GM21528 (cell line): ENCODE data around the gene DNAI1.

Experiments used
- ATAC-seq: cut with Tn5 transposase; IDR thresholded peaks from one replicate; pipeline ENCODE4 v1.9.1; 2021; ENCODE audit warnings: mild to moderate bottlenecking, moderate library complexity; ENCODE audit not compliant: unreplicated experiment, low FRiP score

Gene DNAI1

GRCh38 chr9:34510497-34511468, 52.2 kb downstream of the DNAI1 start:
- no peak for ATAC-seq

DNA sequence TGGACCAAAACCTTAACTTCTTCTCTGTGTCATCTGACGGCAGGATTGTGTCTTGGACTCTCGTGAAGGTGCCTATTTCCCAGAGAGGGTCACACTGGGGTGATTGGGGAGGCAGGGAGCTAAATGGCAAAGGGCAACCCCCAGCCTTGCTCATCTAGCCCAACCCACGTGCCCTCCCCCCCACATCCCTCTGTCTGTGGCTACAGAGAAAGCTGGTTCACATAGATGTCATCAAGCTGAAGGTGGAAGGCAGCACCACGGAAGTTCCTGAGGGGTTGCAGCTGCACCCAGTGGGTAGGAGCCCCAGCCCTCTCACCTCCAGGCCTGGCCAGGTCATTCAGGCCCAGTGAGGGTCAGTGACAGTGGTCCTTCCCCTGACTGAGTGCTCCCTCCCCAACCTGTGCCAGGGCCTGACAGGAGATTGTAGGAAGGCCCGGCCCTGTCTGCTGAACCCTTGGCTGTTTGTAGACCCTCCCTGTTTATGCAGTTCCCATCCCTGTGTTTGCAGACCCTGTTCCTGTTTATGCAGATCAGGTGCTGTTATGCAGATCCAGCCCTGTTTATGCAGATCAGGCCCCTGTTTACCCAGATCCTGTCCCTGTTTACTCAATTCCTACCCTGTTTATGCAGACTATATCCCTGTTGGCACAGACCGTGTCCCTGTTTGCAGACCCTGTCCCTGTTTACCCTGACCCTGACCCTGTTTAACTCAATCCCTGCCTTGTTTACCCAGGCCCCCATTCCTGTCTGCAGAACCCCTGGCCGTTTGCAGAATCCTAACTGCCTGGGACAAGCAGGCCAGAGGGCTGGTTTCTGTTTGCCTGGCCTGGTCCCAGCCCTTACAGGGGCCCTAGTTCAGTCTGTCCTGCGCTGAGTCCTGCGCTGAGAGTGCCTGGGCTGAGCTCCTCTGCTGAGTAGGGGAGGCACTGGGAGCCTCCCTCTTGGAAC, 53.8 kb downstream of the DNAI1 start:
- ATAC-seq: no peak

DNA sequence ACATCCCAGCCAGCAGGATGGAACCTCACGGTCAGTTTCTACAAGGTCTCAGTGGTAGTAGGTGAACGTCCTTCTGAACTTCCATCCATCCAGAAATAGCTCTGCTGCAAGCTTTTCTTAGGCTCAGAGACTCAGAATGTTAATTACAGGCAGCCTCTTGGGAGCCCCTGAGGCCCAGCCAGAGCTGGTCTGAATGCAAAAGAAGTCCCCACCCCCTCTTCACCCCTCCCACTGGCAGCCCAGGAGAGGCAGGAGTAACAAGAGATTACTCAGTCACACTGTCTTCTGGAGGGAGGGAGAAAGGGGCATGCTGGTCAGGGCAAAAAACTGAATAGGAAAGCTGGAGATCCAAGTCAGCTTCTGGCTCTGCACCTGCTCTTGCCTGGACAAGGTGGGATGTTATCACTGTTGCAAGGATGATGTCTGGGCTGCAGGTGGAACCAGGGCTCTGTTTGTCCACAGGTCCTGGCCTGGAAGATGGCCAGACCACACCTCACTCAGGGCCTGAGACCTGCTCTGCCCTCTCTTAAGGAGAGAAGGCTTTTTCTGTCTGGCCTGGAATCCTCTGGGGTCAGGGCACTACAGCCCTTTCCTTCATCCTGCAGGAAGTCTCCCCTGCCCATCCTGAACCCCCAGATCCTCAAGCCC, 55.1 kb downstream of the DNAI1 start:
- no peak for ATAC-seq

GRCh38 chr9:34514401-34514800, 55.8 kb downstream of the DNAI1 start:
- no peak for ATAC-seq

GRCh38 chr9:34514816-34515215, 56.2 kb downstream of the DNAI1 start:
- no peak for ATAC-seq

GRCh38 chr9:34515959-34516358, 57.4 kb downstream of the DNAI1 start:
- ATAC-seq: no peak

GRCh38 chr9:34517185-34517584, 58.6 kb downstream of the DNAI1 start:
- no peak for ATAC-seq

DNA sequence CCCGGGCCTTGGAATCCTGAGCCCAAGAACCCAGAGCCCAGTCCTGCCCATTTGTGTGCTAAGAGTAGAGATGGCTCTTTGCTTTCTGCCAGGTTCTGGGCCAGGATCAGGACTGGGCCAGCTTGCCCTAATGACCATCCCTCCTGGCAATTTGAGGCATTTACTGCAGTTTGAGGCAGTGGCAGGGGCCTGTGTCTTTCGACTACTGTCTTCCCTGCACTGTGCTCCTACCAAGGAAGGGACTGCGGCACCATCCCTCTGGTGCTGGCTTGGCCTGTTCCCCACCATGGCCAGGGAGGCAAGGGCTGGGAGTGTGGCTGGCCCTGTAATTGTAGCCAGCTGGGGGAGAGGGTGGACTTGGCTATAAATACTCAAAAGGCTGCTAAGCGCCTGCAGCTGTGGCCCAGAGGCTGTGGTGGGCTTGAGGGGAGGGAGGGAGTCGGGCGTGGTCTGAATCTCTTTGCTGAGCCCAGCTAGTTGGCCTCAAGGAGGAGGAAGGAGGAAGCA, 59.6 kb downstream of the DNAI1 start:
- no peak for ATAC-seq

DNA sequence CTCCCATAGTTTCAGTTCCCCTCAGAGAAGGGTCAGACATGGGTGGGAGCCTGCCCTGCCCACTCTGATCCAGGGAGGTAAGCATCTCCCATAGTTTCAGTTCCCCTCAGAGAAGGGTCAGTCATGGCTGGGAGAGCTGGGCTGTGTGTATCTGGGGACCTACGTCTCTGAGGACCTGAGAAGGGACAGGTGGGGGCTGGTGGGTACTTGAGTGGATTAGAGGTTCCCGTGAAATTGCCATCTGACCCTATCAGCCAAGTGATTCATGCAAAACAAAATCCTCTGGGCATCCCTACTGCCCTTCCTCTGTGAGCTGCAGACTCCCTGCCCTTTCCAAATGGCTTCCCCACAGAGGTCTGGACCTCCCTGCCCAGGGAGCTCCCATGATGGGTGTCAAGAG, 60.3 kb downstream of the DNAI1 start:
- ATAC-seq: no peak

- ATAC-seq: no peak
Observed at GRCh38 chr9:34519321-34520020, 60.9 kb downstream of the DNAI1 start.

DNA sequence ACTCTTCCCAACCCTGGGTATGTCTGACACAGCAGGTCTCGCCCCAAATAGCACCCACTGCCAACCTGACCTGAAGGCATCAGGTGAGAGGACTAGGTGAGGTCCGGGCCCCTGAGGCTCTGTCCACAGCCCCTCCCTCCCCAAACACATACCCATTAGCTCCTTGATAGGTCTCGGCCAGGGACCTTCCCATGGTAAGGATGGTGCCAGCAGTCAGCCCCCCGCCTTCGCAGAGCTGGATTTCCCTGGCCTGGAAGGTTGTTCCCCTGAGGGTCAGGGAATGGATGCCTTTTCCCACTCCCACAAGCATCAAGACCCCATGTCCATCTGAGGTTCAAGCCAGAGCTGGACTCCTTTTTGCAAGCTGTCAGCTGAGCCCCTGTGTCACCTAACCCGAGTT, 61.5 kb downstream of the DNAI1 start:
- no peak for ATAC-seq

GRCh38 chr9:34520505-34521385, 62.1 kb downstream of the DNAI1 start:
- no peak for ATAC-seq

DNA sequence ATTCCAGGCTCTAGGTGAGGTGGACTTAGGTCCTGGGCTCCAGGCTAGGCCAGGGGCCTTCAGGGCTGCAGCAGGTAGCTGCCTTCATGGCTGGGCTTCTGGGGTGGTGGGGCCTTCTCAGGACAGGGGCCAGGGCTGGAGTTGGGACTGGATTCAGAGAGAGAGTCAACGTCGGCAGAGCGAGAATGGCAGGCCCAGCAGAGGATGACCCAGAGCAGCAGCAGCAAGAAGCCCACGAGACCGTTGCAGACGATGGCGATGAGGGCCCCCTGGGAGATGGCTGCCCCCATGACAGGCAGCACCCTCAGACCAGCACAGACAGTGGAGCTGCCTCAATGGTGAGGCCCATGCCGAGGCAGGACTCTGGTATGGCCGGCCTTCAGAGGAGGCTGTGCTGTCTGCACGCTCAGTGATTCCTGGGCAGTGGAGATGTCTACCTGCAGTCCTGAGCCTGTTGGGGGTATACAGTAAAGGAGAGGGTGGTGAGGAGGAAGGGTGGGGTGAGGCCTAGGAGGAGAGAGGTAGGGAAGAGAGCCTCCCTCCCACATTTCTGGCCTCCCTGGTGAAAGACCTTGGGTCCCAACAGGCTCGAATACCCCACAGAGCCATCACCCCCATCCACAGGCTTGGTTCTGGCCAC, 62.9 kb downstream of the DNAI1 start:
- no peak for ATAC-seq

DNA sequence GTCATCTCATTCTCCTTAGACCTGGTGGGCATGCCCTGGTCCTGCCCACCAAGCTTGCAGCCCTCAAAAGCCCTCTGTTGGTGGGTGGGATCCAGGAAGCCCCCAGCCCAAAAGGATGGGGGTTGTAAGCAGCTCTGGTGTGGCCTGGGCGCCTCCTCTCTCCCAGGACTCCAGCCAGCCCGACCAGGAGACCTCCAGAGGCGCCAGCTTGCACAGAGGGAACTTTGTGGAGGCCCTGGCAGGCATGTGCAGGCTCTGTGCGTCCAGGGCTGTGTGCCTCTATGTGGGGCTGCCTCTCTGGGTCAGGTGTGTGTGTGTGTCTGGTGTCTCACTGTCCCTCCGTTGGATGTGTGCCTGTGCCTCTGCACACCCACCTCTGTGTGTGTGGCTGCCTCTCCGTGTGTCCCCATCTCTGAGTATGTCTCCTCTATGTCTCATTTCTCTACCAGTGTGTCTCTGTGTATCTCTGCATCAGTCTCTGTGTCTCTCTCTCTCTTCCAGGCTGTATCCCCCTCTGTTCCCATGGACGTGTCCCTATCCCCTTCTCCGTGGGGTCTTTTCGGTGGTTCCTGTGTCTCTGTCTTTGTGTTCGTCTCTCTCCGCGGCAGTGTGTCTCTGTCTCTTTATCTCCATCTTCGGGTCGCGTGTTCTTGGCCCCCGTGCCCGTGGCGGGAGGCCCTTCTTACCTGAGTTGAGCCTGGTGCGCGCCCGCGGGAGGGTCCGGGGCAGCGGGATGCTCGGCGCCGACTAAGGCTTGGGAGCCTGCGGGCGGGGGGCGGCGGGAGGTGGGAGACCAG, 63.7 kb downstream of the DNAI1 start:
- ATAC-seq: no peak

GRCh38 chr9:34522971-34523797, 64.6 kb downstream of the DNAI1 start, which contains the start of gene ENHO:
TSS of gene ENHO (minus strand) at chr9:34522990. CDS start at chr9:34521695, 1,295 bp downstream.
- peak; percentile 77 for ATAC-seq

DNA sequence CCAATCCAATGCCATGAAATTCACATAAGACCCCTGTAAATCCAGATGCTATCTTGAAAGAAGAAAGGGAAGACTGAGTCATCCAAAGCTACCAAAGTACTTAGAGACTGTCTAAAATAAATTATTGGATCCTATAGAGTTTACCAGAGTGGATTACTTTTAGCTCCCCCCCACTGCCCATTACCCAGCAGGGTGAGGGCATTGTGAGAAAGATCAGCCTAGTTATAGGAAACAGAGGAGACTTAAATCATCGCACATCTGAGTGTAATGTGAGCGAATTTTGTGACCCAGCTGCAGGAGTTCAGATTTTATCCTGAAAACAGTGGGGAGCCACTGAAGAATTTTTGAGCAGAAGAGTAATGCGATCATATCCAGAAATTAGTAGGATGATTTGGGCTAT, 65.7 kb downstream of the DNAI1 start:
- ATAC-seq: no peak

GRCh38 chr9:34526026-34526425, 67.4 kb downstream of the DNAI1 start:
- ATAC-seq: no peak
